Subcutaneous adipose tissue (tissue), 4 donors: ENCODE data around the gene MFAP3L. TPM values are rescaled to one million over a fixed set of nuclear protein-coding genes. Genes with fewer than 3 reads are reported as not detected.

Source experiments
- total RNA-seq, 4 donors: library from RNA; depleted of rRNA; stranded (reverse); fragments of >200 nt; gene quantifications; one replicate each; pipeline ENCODE4 v1.1.0, GENCODE V29; 2016
- TF ChIP-seq, protein P1 (sequence below): fragments of 450-650 bp; IDR thresholded peaks from one replicate; pipeline ENCODE4 v1.5.1; 2016; ENCODE audit warnings: low read depth, mild to moderate bottlenecking, control low read depth, antibody characterized with exemption, moderate library complexity

The MFAP3L gene
- total RNA-seq, 4 donors from 2014 or later, result 1.9 to 10.1 (median 3.3) TPM

GRCh38 chr4:169971456-169972015 is 54.7 kb downstream of the MFAP3L start:
- TF ChIP-seq, protein P1, sequence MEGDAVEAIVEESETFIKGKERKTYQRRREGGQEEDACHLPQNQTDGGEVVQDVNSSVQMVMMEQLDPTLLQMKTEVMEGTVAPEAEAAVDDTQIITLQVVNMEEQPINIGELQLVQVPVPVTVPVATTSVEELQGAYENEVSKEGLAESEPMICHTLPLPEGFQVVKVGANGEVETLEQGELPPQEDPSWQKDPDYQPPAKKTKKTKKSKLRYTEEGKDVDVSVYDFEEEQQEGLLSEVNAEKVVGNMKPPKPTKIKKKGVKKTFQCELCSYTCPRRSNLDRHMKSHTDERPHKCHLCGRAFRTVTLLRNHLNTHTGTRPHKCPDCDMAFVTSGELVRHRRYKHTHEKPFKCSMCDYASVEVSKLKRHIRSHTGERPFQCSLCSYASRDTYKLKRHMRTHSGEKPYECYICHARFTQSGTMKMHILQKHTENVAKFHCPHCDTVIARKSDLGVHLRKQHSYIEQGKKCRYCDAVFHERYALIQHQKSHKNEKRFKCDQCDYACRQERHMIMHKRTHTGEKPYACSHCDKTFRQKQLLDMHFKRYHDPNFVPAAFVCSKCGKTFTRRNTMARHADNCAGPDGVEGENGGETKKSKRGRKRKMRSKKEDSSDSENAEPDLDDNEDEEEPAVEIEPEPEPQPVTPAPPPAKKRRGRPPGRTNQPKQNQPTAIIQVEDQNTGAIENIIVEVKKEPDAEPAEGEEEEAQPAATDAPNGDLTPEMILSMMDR, result no peak

- TF ChIP-seq, protein P1, result no peak
Measured at GRCh38 chr4:169968999-169969398, 57.2 kb downstream of the MFAP3L start.

GRCh38 chr4:169963998-169964397 is 62.2 kb downstream of the MFAP3L start:
- TF ChIP-seq, protein P1, result no peak

GRCh38 chr4:169959254-169959653 is 66.9 kb downstream of the MFAP3L start:
- TF ChIP-seq, protein P1, result no peak

DNA sequence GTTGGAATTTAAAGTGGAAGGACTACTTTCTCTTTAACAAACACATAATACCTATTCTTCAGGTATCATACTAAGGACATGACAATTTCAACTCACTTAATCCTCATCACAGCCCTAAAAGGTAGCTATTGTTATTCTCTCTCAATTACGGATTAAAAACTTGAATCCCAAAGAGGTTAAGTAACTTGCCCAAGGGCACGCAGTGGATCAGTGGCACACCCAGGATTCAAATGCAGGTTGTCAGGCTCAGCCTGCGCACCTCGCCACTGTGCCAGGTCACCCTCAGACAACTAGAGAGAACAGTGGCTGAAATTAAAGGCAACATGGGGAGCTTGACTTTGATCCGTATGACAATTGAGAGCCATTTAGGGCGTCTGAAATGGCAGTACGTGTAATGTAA is 67.6 kb downstream of the MFAP3L start:
- TF ChIP-seq, protein P1, result no peak

- TF ChIP-seq, protein P1, result no peak
Measured at GRCh38 chr4:169957785-169958184, 68.4 kb downstream of the MFAP3L start.

- TF ChIP-seq, protein P1, result no peak
Measured at GRCh38 chr4:169956091-169956843, 69.9 kb downstream of the MFAP3L start.
